GM23248 (cell line): ENCODE results near the gene FLCN.

Experiments used
- EZH2 ChIP-seq: fragments of 200-600 bp; sonication (generic); IDR thresholded peaks from 2 replicates; pipeline ENCODE4 v1.6.1; 2018; ENCODE audit warnings: antibody characterized with exemption, mild to moderate bottlenecking; ENCODE audit not compliant: insufficient read depth, poor library complexity, severe bottlenecking
- EZH2phosphoT487 ChIP-seq: fragments of 200-600 bp; sonication (generic); IDR thresholded peaks from 2 replicates; pipeline ENCODE4 v1.6.1; 2018; ENCODE audit warnings: antibody characterized with exemption, moderate library complexity, mild to moderate bottlenecking, low read depth; ENCODE audit not compliant: insufficient read depth

- TF ChIP-seq EZH2 = no peak
- TF ChIP-seq EZH2phosphoT487 = no peak
Observed at GRCh38 chr17:17217995-17218394, 19.0 kb downstream of the FLCN start.
